Measurements from ENCODE around the gene TMEM115. TPM values are rescaled to one million over a fixed set of nuclear protein-coding genes. Genes with fewer than 3 reads are reported as not detected.

TMEM115 gene
- total RNA-seq: 51.1 TPM

GRCh38 chr3:50358911-50359759 is at the start of gene TMEM115:
TMEM115 (minus strand) TSS chr3:50359521; CDS start chr3:50359063, 458 bp downstream.
- Histone ChIP-seq H3K27me3 (no peaks in the 10 kb centered on the region), H3K27ac (peak within 1 kb of the TSS; percentile 78), H3K4me1 (peaks cover 48% of the 10 kb centered on the region), H3K36me3 (peaks cover 0 to 14% of the 10 kb centered on the region in 2 donors), H3K4me3 (peak within 1 kb of the TSS; percentile 69 to 72), H3K9me3 (no peaks in the 10 kb centered on the region)
- intact Hi-C loops (cut with DNase I): loop anchor here (5.0 kb wide), 1 partner anchor 188 kb away; no protein-coding TSS in a partner anchor
- TF ChIP-seq CTCF (IDR thresholded peaks at IDR 0.05) (no peak), POLR2A (IDR thresholded peaks at IDR 0.05) (peak in 1 of 2 donors; percentile 46), POLR2AphosphoS5 (IDR thresholded peaks at IDR 0.05; ENCODE audit: insufficient read depth in 1 of 2, low read depth in 1 of 2) (peak; percentile 93 to 99)
- DNase-seq (ENCODE audit: extremely low spot score in 2 of 2): peak; percentile 99 to 100

GRCh38 chr3:50408443-50408944 is 49.2 kb upstream of the TMEM115 start:
- no peaks in the 10 kb centered on the region for H3K36me3 ChIP-seq
- DNase-seq (ENCODE audit: extremely low spot score in 2 of 2): no peak
- no peak overlapping the region for H3K27ac ChIP-seq
- H3K4me1 ChIP-seq: no peaks in the 10 kb centered on the region
- TF ChIP-seq POLR2AphosphoS5 (IDR thresholded peaks at IDR 0.05; ENCODE audit: insufficient read depth in 1 of 2, low read depth in 1 of 2): no peak
- no peaks in the 10 kb centered on the region for H3K9me3 ChIP-seq
- intact Hi-C loops (cut with DNase I): no loop called here
- no peak overlapping the region for H3K4me3 ChIP-seq
- no peaks in the 10 kb centered on the region for H3K27me3 ChIP-seq

GRCh38 chr3:50406487-50406886 is 47.2 kb upstream of the TMEM115 start:
- Histone ChIP-seq H3K27me3 (no peaks in the 10 kb centered on the region), H3K36me3 (no peaks in the 10 kb centered on the region), H3K4me1 (no peaks in the 10 kb centered on the region), H3K27ac (no peak overlapping the region), H3K9me3 (no peaks in the 10 kb centered on the region), H3K4me3 (no peak overlapping the region)
- no peak for TF ChIP-seq CTCF (IDR thresholded peaks at IDR 0.05)
- TF ChIP-seq POLR2A (IDR thresholded peaks at IDR 0.05): no peak
- no peak for TF ChIP-seq POLR2AphosphoS5 (IDR thresholded peaks at IDR 0.05; ENCODE audit: insufficient read depth in 1 of 2, low read depth in 1 of 2)
- intact Hi-C loops (cut with DNase I): no loop called here
- DNase-seq (ENCODE audit: extremely low spot score in 2 of 2): no peak

- no peak for DNase-seq (ENCODE audit: extremely low spot score in 2 of 2)
- intact Hi-C loops (cut with DNase I): no loop called here
- TF ChIP-seq POLR2AphosphoS5 (IDR thresholded peaks at IDR 0.05; ENCODE audit: insufficient read depth in 1 of 2, low read depth in 1 of 2) (no peak), CTCF (IDR thresholded peaks at IDR 0.05) (no peak), POLR2A (IDR thresholded peaks at IDR 0.05) (no peak)
These were observed 45.9 kb upstream of the TMEM115 start for GRCh38 chr3:50405249-50405648.

GRCh38 chr3:50401978-50402595 is 42.8 kb upstream of the TMEM115 start:
- TF ChIP-seq CTCF (IDR thresholded peaks at IDR 0.05) (no peak), POLR2AphosphoS5 (IDR thresholded peaks at IDR 0.05; ENCODE audit: insufficient read depth in 1 of 2, low read depth in 1 of 2) (no peak), POLR2A (IDR thresholded peaks at IDR 0.05) (no peak)
- Histone ChIP-seq H3K27ac (no peak overlapping the region), H3K27me3 (no peaks in the 10 kb centered on the region), H3K9me3 (no peaks in the 10 kb centered on the region), H3K4me1 (no peaks in the 10 kb centered on the region), H3K4me3 (no peak overlapping the region), H3K36me3 (no peaks in the 10 kb centered on the region)
- intact Hi-C loops (cut with DNase I): no loop called here
- DNase-seq (ENCODE audit: extremely low spot score in 2 of 2): no peak

More at GRCh38 chr3:50405249-50405648, 45.9 kb upstream of the TMEM115 start:
- no peak overlapping the region for H3K4me3 ChIP-seq
- H3K27me3 ChIP-seq: no peaks in the 10 kb centered on the region
- no peaks in the 10 kb centered on the region for H3K36me3 ChIP-seq
- H3K9me3 ChIP-seq: no peaks in the 10 kb centered on the region
- H3K4me1 ChIP-seq: no peaks in the 10 kb centered on the region
- H3K27ac ChIP-seq: no peak overlapping the region
